ENCODE measurements around the gene ENTPD7.

The ENTPD7 gene

DNA sequence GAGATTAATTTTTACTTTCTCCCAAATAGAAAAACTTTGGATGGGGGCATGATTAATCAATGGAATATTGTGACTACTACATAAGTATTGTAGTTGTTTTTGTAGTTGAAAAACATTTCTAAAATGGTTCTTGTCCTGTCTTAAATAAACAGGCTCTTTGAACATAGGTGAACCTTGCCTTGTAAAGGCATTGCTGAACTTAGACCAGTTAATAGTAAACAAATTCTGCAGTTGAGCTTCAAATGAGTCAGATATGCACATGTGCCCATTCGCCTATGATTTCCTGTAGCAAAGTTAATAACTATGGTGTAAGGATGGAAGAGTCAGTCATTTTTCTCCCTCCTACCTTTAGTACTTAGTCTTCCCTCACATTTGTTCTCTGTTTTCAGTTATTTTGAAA is 95.4 kb downstream of the ENTPD7 start:
- DNase-seq: no peak
